ENCODE measurements around the gene CUL1.

CUL1 gene

DNA sequence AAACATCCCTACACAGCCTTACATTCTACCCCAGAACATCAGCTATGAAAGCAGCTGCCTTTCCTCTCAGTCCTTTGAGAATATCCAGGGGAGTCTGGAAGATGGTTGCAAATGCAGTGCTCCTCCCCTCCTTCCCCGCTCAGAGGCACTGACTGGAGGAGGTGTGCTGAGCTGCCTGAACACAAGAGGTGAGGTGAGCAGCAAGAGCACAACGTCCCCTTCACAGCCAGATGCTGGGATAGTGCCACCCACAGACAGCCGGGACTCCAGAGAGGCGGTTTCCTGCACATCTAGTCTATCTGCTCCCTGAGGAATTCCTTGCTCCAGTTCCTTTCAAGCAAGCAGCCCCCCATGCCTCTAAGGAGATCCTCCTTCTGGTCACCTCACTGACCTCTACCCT lies 111.2 kb downstream of the CUL1 start:
- DNase-seq: no peak

DNA sequence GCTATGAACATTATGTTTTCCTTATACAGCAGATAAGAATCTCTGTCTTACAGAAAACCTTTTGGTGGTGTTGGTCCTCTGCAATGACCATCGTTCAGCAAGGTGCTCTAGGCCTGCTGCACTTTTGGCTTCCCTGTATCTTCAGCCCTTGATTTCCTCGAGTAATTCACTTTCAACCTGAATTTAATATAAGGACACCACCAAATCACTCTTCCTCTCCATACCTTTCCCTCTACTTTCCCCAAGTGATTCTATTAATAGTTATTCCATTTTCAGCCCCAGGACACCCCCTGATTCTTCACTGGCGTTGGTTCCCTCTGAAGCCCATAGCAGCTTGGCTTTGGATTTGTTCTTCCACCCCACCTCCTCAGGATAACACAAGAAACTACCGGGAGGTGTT lies 113.2 kb downstream of the CUL1 start:
- no peak for DNase-seq

- DNase-seq: no peak
Observed at GRCh38 chr7:148813890-148814289, 115.2 kb downstream of the CUL1 start.

GRCh38 chr7:148814922-148815559 lies 116.3 kb downstream of the CUL1 start:
- DNase-seq: no peak

- DNase-seq: peak; percentile 72
Observed at GRCh38 chr7:148815612-148816011, 116.9 kb downstream of the CUL1 start.

GRCh38 chr7:148819697-148820360 lies 121.1 kb downstream of the CUL1 start:
- DNase-seq: no peak

- DNase-seq: no peak
Observed at GRCh38 chr7:148821422-148821821, 122.7 kb downstream of the CUL1 start.

- no peak for DNase-seq
Observed at GRCh38 chr7:148824864-148825263, 126.2 kb downstream of the CUL1 start.

DNA sequence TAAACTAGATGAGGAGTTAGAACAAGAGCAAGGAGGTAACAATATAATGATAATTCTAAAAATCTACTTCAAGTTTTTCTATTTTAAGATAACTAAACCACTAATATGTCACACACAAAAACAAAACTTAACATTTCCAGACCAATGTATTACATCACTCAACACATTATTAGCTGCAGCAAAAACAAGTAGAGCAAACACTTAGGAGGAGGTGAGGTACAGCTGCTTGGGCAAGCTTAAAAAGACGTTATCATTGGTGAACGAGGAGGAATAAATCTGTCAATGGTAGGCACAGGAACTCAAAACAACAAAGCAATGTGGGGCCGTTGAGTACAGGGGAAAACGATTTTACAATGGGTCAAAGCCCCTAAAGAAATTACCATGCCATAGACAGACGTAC lies 126.6 kb downstream of the CUL1 start:
- no peak for DNase-seq

DNA sequence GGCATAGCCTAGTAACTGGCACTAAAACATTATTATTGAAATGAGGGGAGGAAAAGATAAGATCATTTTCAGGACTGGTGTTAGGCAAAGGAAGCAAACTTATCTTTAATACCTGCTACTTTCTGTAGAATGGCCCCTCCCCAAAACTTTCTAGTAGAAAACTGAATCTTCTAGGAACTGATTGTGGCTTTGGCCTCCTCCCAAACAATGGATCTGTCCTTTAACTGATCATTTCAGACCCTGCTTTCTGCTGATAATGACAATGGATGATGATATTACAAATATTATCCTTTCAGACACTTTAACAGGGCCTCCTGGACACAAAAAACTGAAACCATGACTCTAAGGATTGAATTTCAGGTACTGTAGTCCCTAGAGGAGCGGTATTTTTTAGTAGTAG lies 130.3 kb downstream of the CUL1 start:
- no peak for DNase-seq

DNA sequence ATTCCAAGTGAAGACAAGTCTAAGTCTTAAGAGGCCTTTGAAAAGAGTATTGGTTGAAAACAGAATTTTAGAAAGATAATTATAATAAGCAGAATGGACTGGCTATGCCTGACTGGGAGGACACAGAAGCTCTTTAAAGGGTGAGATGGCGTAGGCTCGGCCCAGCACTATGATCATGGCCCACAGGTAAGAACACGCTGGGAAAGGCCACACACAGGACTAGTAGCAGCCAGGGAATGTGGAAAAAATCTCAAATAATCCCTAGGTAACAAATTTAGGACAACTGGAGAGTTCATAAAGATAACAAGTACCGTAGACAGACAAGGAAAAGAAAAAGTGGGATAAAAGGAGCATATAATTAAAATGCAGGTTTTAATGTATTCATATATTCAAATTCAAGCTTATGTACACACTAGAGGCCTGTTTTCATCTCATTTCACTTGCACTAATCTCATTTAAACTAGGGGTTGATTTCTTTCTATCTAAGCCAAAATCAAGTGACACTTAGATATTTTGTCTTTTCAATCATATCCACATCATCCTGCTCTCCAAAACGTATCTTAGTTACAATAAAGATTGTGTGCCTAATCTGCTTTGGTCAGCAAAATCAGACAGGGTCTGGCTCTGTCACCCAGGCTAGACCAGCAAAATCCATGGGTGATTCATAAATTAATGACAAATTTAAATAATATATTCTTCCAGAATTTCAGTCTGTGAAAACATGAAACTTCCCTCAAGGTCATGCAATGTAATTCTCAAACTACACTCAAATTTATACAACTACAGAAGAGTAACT lies 132.4 kb downstream of the CUL1 start:
- no peak for DNase-seq

DNA sequence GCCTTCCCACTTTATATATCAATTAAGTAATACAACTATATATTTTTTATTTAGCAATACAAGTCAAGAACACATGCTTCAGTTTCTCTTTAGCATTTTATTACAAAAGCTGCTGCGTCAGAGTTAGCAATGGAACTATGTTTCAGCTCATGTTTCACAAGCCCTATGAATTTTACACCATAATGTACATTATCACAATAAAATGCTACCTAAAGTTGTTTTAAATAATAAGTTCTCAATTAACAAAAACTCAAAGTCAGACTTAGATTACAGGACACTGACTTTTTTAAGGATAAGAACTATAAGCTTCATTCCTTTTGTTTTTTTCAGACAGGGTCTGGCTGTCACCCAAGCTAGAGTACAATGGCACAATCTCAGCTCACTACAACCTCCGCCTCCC lies 133.1 kb downstream of the CUL1 start:
- DNase-seq: no peak

DNA sequence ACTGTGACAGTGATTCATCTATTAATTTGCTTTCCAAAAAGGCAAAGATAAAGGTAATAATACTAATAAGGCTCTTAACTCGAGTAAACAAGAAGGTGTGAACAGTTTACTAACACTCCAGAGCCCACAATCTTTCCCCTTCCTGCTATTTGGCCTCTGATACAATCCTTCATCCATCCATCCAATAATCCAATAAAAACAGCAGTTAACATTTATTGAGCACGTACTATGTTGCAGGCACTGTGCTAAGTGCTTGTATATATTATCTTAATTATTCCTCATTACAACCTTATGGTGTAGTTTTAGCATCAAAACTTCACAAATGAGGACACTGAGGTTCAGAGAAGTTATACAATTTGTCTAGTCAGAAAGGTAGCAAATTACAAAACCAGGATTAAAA lies 135.9 kb downstream of the CUL1 start:
- DNase-seq: no peak

GRCh38 chr7:148835854-148836253 lies 137.2 kb downstream of the CUL1 start:
- DNase-seq: no peak

DNA sequence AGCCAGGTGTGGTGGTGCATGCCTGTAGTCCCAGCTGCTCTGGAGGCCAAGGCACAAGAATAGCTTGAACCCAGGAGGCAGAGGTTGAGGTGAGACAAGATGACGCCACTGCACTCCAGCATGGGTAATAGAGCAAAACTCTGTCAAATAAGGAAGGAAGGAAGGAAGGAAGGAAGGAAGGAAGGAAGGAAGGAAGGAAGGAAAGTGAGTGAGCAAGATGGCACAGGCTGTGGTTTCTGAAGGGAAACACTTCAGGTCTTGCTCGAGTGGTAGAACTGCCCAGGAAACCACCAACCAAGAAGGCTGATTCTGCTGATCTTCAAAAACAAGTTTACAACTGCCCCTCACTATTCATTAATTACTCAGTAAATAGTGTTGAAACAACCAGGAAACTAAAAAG lies 140.2 kb downstream of the CUL1 start:
- DNase-seq: no peak

DNA sequence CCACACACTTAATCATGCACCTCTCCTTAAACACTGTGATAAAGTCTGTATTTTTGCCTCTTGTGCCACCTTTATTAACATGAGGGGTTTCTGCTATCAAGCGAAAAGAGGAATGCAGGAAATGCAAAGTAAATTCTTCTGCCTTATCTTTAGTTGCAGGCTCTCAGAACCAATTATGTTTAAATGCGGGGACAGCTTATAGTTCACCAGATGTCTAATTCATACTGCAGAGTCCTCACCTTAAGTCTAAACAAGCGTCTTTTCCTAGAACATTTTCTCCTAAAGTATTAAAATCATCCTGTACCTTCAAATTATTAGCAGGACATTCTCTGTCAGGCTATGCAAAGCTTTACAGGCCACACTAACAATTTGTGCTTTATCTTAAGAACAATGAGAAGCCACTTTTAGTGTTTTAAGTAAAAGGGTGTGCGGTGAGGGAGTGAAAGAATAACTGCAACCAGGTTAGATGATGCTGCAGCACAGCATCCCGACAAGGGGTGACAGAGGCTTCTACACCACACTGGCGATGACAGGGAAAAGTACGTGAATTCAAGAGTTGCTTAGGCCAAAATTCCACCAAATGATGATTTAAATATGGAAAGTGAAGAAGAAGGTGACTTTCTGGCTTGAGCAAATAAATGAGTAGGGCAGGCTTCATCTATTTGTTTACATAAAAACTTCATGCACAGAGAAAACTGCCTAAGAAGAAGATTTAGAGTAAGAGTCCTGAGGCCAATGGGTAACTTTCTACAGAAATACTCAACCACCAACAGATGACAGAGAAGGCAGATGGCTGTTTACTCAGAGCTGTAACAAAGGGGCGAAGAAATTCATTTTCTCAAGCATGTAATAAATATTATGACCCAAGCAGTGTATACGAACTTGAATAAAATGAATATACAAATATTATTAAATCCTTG lies 149.4 kb downstream of the CUL1 start:
- DNase-seq: no peak

DNA sequence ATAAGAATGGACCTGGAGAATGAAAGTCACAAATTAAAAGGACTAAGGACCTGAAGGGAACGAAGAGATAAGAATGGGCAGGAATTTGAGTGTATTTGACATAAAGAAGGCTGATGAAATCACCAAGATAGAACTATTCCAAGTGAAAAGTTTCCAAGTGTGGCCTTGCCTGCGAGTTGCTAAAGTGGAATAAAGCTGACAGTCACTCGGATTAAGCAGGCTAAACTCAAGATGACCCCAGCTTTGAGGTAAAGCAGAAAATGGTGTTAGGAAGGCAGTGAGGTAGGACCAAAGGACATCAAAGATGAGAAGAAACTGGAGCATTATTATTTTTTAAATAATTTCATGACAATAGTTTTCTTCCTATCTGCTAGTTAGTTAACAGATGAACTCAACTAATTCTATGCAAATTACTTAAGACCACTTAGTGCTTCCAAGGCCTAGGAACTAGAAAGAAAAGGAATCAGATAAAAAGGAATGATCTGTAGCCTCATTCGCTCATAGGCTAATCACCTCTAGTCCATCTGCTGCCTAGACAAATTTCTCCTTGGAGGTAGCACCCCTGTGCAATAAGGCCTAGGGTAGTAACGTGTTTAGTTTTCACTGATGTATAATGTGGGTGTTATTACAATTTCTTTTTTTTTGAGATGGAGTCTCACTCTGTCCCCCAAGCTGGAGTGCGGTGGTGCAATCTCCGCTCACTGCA lies 150.8 kb downstream of the CUL1 start:
- no peak for DNase-seq

DNA sequence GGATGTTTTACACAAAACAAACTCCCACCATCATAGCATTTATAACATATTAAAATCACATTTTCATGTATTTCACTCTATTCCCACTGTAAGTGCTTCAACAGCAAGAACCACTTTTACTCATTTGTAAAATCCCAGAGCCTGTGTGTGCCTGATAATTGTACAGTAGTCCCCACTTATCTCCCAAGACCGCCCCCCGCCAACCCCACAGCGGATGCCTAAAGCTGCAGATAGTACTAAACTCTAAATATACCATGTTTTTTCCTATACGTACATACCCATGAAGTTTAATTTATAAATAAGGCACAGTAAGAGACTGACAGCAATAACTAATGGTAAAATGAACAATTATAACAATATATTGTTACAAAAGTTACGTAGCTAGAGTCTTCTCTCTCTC lies 151.9 kb downstream of the CUL1 start:
- no peak for DNase-seq

All from NCI-H146 (cell line).